ENCODE measurements around the gene EDEM3.
A peak's percentile ranks its signal among the peaks of the same experiment; 100 is the strongest.

The EDEM3 gene

GRCh38 chr1:184740344-184740743 is 14.3 kb downstream of the EDEM3 start:
- DNase-seq: no peak
- no peak for TF ChIP-seq POLR2A (IDR thresholded peaks at IDR 0.05; ENCODE audit: low read length)
- no peak for TF ChIP-seq GATA1 (IDR thresholded peaks at IDR 0.05; ENCODE audit: low read depth, low read length)

- DNase-seq: no peak
- TF ChIP-seq GATA1 (IDR thresholded peaks at IDR 0.05; ENCODE audit: low read depth, low read length) (no peak), POLR2A (IDR thresholded peaks at IDR 0.05; ENCODE audit: low read length) (no peak)
Observed at GRCh38 chr1:184739796-184740195, 14.9 kb downstream of the EDEM3 start.

- no peak for DNase-seq
- TF ChIP-seq POLR2A (IDR thresholded peaks at IDR 0.05; ENCODE audit: low read length) (no peak), GATA1 (IDR thresholded peaks at IDR 0.05; ENCODE audit: low read depth, low read length) (no peak)
Observed at GRCh38 chr1:184739070-184739469, 15.6 kb downstream of the EDEM3 start.

GRCh38 chr1:184734980-184735379 is 19.7 kb downstream of the EDEM3 start:
- TF ChIP-seq GATA1 (IDR thresholded peaks at IDR 0.05; ENCODE audit: low read depth, low read length) (no peak), POLR2A (IDR thresholded peaks at IDR 0.05; ENCODE audit: low read length) (no peak)
- DNase-seq: no peak

- no peak for DNase-seq
- TF ChIP-seq GATA1 (IDR thresholded peaks at IDR 0.05; ENCODE audit: low read depth, low read length) (no peak), POLR2A (IDR thresholded peaks at IDR 0.05; ENCODE audit: low read length) (no peak)
Observed at GRCh38 chr1:184724843-184725242, 29.8 kb downstream of the EDEM3 start.

- TF ChIP-seq GATA1 (IDR thresholded peaks at IDR 0.05; ENCODE audit: low read depth, low read length) (no peak), POLR2A (IDR thresholded peaks at IDR 0.05; ENCODE audit: low read length) (no peak)
- DNase-seq: peak in 1 of 2 experiments; percentile 20
Observed at GRCh38 chr1:184716158-184716557, 38.5 kb downstream of the EDEM3 start.

- DNase-seq: no peak
- TF ChIP-seq GATA1 (IDR thresholded peaks at IDR 0.05; ENCODE audit: low read depth, low read length): no peak
- no peak for TF ChIP-seq POLR2A (IDR thresholded peaks at IDR 0.05; ENCODE audit: low read length)
Observed at GRCh38 chr1:184709418-184709817, 45.2 kb downstream of the EDEM3 start.

GRCh38 chr1:184708084-184708676 is 46.5 kb downstream of the EDEM3 start:
- TF ChIP-seq GATA1 (IDR thresholded peaks at IDR 0.05; ENCODE audit: low read depth, low read length) (no peak), POLR2A (IDR thresholded peaks at IDR 0.05; ENCODE audit: low read length) (no peak)
- DNase-seq: no peak

- DNase-seq: no peak
Observed at GRCh38 chr1:184705271-184705670, 49.4 kb downstream of the EDEM3 start.

GRCh38 chr1:184701816-184702215 is 52.8 kb downstream of the EDEM3 start:
- no peak for TF ChIP-seq POLR2A (IDR thresholded peaks at IDR 0.05; ENCODE audit: low read length)
- no peak for TF ChIP-seq GATA1 (IDR thresholded peaks at IDR 0.05; ENCODE audit: low read depth, low read length)
- DNase-seq: no peak

More at GRCh38 chr1:184705271-184705670, 49.4 kb downstream of the EDEM3 start:
- no peak for TF ChIP-seq POLR2A (IDR thresholded peaks at IDR 0.05; ENCODE audit: low read length)
- no peak for TF ChIP-seq GATA1 (IDR thresholded peaks at IDR 0.05; ENCODE audit: low read depth, low read length)

GRCh38 chr1:184698969-184699368 is 55.7 kb downstream of the EDEM3 start:
- TF ChIP-seq GATA1 (IDR thresholded peaks at IDR 0.05; ENCODE audit: low read depth, low read length): no peak
- no peak for TF ChIP-seq POLR2A (IDR thresholded peaks at IDR 0.05; ENCODE audit: low read length)
- DNase-seq: no peak

- no peak for DNase-seq
- TF ChIP-seq GATA1 (IDR thresholded peaks at IDR 0.05; ENCODE audit: low read depth, low read length) (no peak), POLR2A (IDR thresholded peaks at IDR 0.05; ENCODE audit: low read length) (no peak)
Observed at GRCh38 chr1:184698016-184698415, 56.6 kb downstream of the EDEM3 start.

- DNase-seq: no peak
- TF ChIP-seq POLR2A (IDR thresholded peaks at IDR 0.05; ENCODE audit: low read length): no peak
- TF ChIP-seq GATA1 (IDR thresholded peaks at IDR 0.05; ENCODE audit: low read depth, low read length): no peak
Observed at GRCh38 chr1:184696403-184696802, 58.3 kb downstream of the EDEM3 start.

GRCh38 chr1:184695023-184695422 is 59.6 kb downstream of the EDEM3 start:
- DNase-seq: no peak
- TF ChIP-seq POLR2A (IDR thresholded peaks at IDR 0.05; ENCODE audit: low read length) (no peak), GATA1 (IDR thresholded peaks at IDR 0.05; ENCODE audit: low read depth, low read length) (no peak)

- DNase-seq: no peak
- no peak for TF ChIP-seq POLR2A (IDR thresholded peaks at IDR 0.05; ENCODE audit: low read length)
- TF ChIP-seq GATA1 (IDR thresholded peaks at IDR 0.05; ENCODE audit: low read depth, low read length): no peak
Observed at GRCh38 chr1:184693011-184693410, 61.6 kb downstream of the EDEM3 start.

All from erythroblast (primary cell).